SK-MEL-5 (cell line): Measurements from ENCODE around the gene TECR. TPM values are rescaled to one million over a fixed set of nuclear protein-coding genes. Genes with fewer than 3 reads are reported as not detected.
"Not testable (repeated sequence)": the region's sequence is repeated elsewhere in the genome, so short reads cannot be mapped to it uniquely, and the experiment has no call there.

Experiments used
- DNase-seq: peaks from one replicate; pipeline ENCODE4 v3.0.0-alpha.2; 2016; ENCODE audit warnings: low read depth, low spot score
- in situ Hi-C: cut with HindIII; loops from 2 replicates; pipeline ENCODE4 v1.10.0; 2016; ENCODE audit warnings: low sequenced_read_pairs, high pct_unique_total_duplicates, low pct_unique_long_range_greater_than_20kb
- total RNA-seq: library from RNA; depleted of rRNA; stranded (reverse); fragments of >200 nt; shearing (Covaris generic); gene quantifications from 2 replicates; pipeline ENCODE4 v1.2.3, GENCODE V29; 2014

The TECR gene
- total RNA-seq, 1 experiment from 2014 or later: 62.8 TPM

DNA sequence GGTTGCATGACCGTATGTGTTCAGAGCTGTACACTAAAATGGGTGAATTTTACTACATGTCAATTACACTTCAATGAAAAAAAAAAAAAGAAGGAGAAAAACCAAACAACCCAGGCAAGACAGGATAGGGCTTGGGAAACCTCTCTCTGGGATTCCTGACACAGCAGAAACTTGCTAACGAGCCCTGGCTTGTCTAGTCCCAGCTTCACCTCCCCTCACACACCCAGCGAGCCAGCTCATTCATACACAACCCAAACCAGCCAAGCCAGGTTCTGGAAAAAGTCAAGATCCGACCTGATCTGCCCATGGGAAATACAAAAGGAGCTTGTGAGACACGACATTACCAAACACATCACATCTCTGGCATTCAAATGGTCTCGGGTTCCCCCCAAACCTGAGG, 3.7 kb upstream of the TECR start:
- in situ Hi-C loops: no loop called here
- no peak for DNase-seq

GRCh38 chr19:14526423-14526822, 3.0 kb upstream of the TECR start:
- in situ Hi-C loops: no loop called here
- no peak for DNase-seq

DNA sequence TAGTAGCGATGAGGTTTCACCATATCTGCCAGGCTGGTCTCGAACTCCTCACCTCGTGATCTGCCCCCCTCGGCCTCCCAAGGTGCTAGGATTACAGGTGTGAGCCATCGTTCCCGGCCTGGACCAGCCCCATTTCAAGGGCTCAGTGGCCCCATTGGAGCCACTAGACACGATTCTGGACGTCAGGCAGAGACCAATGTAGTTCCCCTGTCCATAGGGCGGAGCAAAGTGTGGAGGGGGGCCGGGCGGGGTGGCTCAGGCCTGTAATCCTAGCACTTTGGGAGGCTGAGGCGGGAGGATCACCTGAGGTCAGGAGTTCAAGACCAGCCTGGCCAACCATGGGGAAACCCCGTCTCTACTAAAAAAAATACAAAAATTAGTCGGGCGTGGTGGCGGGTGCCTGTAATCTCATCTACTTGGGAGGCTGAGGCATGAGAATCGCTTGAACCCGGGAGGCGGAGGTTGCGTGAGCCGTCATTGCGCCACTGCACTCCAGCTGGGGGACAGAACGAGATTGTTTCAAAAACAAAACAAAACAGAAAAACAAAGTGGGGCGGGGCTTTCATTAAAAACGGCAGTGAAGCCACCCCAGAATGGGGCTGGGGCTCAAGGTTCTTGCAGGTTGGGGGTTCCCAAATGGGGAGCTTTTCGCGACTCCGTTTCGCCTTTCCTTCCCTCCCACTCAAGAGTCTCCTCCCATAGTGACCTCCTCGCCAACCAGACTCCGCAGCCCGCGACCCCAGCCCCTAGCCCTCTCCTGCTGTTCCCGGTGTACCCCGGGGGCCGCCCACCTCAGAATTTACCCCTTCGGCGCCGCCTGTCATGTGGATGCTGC, 758 bp upstream of the TECR start:
- DNase-seq: no peak
- in situ Hi-C loops: no loop called here

DNA sequence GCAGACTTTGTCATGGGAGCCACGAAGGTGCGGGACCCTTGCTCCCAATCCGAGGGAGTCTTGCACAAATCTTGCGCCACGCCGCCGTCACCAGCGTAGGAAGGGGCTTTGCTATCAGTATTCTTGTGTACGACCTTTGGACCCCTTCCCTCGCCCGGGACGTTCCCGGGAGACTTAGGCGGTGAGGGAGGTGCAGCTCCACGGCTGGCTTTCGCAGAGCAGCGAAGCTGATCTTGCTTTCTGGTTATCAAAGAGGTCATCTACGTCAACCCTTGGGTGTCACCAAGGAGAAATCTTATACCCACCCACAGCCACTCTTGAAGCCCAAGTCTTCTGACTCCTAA, 583 bp downstream of the TECR start:
- in situ Hi-C loops: no loop called here
- DNase-seq: peak; percentile 42

DNA sequence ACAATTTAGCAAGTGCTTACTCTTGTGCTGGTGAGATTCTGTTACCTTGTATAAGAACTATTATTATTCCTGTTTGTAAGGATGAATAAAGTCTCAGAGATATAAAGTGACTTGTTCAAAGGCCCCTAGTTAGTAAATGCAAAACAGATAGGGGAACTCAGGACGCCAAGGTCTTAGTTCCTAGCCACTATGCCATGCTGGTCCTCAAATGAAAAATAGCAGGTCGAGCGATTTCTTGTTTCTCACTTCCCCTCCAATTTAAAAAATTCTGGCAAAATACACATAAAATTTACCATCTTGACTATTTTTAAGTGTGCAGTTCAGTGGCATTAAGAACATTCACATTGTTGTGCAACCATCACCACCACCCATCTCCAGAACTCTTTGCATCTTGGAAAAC, 1.1 kb downstream of the TECR start:
- no peak for DNase-seq
- in situ Hi-C loops: no loop called here

- in situ Hi-C loops: no loop called here
- DNase-seq: no peak
Observed at GRCh38 chr19:14533450-14533849, 4.1 kb downstream of the TECR start.

DNA sequence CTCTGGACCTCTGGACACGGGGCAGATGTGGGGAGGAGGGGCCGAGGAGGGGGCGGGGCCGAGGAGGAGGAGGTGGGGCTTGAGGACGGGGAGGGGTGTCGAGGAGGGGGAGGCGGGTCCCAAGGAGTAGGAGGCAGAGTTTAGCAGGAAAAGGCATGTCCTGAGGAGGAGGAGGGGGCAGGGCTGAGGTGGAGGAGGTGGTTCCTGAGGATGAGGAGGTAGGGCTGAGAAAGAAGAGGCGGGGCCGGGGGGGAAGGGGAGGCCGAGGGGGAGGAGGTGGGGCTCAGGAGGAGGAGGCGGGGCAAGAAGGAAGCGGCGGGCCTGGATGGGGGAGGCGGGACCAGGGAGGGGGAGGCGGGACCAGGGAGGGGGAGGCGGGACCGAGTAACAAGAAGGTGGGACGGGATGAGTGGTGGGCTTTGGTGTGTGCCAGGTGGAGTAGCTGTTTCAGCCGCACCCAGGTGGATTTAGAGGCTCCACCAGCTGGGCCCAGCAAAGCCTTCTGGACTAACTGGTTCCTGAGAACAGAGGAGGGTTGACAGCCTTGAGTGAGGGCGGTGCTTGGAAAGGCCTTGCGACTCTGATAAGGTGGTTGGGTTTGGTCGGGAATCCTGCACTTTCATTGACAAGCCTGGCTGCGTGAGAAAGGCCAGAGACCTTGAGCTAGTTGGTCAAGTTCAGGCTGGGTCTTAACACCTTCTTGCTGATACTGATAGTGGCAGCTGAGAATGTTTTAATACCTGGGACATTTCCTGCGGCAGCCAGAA, 7.7 kb downstream of the TECR start:
- in situ Hi-C loops: no loop called here
- peak; percentile 89 for DNase-seq

DNA sequence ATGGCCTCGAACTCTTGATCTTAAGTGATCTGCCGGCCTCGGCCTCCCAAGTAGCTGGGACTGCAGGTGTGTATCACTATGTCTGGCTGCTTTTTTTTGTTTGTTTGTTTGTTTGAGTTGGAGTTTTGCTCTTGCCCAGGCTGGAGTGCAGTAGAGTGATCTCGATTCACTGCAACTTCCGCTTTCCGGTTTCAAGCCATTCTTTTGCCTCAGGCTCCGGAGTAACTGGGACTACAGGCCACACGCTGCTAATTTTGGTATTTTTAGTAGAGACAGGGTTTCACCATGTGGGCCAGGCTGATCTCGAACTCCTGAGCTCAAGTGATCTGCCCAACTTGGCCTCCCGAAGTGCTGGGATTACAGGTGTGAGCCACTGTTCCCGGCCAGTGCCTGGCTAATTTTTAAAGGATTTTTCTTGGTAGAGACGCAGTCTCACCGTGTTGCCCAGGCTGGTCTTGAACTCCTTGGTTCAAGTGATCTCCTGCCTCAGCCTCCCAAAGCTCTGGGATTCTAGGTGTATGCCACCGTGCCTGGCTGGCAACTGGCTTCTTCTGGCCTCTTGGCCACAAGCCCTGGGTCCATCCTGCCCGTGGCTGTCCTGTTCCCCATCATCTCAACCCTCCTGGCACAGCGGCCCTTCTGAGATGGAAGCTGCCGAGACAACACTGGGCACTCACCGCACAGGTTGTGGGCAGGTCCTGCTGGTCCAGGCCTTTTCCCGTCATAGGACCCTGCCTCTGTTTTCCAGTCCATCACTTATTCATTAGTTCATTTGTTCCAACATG, 11.5 kb downstream of the TECR start:
- in situ Hi-C loops: no loop called here
- DNase-seq: no peak

- in situ Hi-C loops: not testable (repeated sequence)
Observed at GRCh38 chr19:14541979-14542378, 12.6 kb downstream of the TECR start.

DNA sequence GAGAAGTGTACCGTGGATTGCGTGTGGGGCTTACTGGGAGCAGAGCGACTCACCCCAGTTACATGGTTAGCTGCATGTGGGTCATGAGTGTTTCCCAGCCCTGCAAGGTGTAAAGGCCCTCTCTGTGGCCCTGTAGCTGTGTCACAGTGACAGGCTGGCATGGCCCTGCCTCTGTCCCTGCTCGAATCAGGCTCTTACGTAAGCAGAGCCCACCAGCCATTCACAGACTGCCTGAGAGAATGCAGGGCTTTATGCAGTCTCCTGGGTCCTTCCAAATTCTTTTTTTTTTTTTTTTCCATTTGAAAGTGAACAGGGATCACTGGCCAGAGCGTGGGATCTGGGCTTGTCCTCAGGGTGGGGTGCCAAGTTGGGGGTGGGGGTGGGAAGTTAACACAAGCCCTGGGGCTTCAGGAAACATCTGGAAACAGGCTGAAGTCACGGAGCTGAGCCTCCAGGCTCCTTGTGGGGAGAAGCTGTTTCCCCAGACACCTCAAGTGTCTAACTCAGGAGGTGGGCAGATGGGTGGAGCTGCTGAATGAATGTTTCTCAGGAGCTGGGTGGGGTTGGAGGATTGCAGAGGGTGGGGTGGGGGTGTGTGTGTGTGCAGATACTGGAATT, 13.4 kb downstream of the TECR start:
- in situ Hi-C loops: no loop called here
- DNase-seq: no peak

More at GRCh38 chr19:14541979-14542378, 12.6 kb downstream of the TECR start:
- DNase-seq: not testable (repeated sequence)

DNA sequence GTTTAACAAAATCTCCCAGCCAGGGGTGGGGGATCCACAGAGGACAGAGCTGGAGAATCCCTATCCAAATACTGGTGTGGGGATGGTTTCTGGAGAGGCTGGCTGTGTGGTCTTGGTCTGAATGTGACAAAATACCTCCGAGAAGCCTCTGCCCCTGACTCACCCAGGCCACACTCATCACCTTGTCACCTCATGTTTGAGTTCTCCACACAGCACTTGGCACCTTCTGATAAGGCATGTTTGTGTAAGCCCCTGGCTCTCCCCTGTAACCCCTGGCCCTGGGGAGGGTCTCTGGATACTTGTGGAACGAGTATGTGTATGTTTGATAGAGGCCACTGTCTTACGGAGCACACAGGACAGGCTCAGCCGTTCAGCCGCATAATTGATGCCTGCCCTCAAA, 14.7 kb downstream of the TECR start:
- in situ Hi-C loops: no loop called here
- DNase-seq: no peak

- in situ Hi-C loops: no loop called here
Observed at GRCh38 chr19:14544977-14545715, 15.8 kb downstream of the TECR start.

GRCh38 chr19:14545716-14546082, 16.3 kb downstream of the TECR start:
- DNase-seq: no peak
- in situ Hi-C loops: no loop called here

More at GRCh38 chr19:14544977-14545715, 15.8 kb downstream of the TECR start:
- no peak for DNase-seq

DNA sequence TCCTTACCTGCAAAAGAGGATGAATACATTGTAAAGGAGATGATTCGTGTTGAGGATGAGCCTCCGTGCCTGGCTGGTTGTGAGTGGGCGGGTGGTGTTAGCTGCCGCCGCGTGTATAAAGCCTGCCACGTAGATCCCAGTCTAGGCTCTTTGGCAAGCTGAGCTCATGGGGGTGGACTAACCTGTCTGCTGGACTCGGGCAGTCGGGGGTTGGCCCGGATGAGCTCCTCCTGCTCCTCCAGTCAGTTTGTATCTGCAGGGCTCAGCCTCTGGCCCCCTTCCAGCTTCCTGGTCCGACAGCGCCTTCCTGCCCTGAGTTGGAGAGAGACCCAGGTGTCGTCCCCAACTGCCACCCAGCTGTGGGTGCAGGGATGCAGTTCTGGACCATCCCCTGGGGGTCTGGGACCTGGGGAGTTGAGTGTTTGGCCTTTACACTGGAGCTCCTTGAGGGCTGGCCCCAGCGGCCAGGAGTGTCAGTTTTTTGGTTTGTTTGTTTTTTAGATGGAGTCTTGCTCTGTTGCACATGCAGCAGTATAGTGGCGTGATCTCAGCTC, 20.9 kb downstream of the TECR start:
- DNase-seq: no peak
- in situ Hi-C loops: no loop called here

- in situ Hi-C loops: not testable (repeated sequence)
- peak; percentile 37 for DNase-seq
Observed at GRCh38 chr19:14551134-14552005, 22.0 kb downstream of the TECR start.

GRCh38 chr19:14552006-14552360, 22.6 kb downstream of the TECR start:
- in situ Hi-C loops: not testable (repeated sequence)

More at GRCh38 chr19:14552006-14552360, 22.6 kb downstream of the TECR start:
- DNase-seq: not testable (repeated sequence)
